ENCODE data around the gene NNMT. TPM values are rescaled to one million over a fixed set of nuclear protein-coding genes. Genes with fewer than 3 reads are reported as not detected.

Gene NNMT
- total and polyA plus RNA-seq, 2 experiments from 2014 or later = 150 to 385 TPM

GRCh38 chr11:114284021-114284420 is 12.2 kb upstream of the NNMT start:
- Histone ChIP-seq H3K27me3 (no peaks in the 10 kb centered on the region), H3K79me2 (no peaks in the 10 kb centered on the region), H3K36me3 (replicated peaks; ENCODE audit: insufficient read depth, low read depth) (no peaks in the 10 kb centered on the region), H3K4me2 (no peak overlapping the region), H3K27ac (no peak overlapping the region), H4K20me1 (ENCODE audit: insufficient read depth, poor library complexity, severe bottlenecking) (no peaks in the 10 kb centered on the region), H2AFZ (no peak overlapping the region), H3K4me1 (ENCODE audit: insufficient read depth) (peaks cover 6% of the 10 kb centered on the region), H3K9me3 (ENCODE audit: low read depth) (no peaks in the 10 kb centered on the region), H3K4me3 (no peak overlapping the region), H3K9me2 (replicated peaks; ENCODE audit: insufficient read depth) (no peaks in the 10 kb centered on the region)
- WGBS (ENCODE audit: low lambda C conversion rate, missing lambda C conversion rate) = 86% methylated on average over 2 of the region's 2 CpGs
- no peak for TF ChIP-seq EZH2phosphoT487 (IDR thresholded peaks at IDR 0.05; ENCODE audit: low read depth, severe bottlenecking, unreplicated experiment)
- TF ChIP-seq EZH2 (IDR thresholded peaks at IDR 0.05; ENCODE audit: borderline replicate concordance) = no peak
- TF ChIP-seq CTCF (IDR thresholded peaks at IDR 0.05; ENCODE audit: poor library complexity) = no peak
- DNase-seq (ENCODE audit: low spot score) = no peak

GRCh38 chr11:114284914-114285313 is 11.3 kb upstream of the NNMT start:
- Histone ChIP-seq H3K27ac (no peak overlapping the region), H3K79me2 (no peaks in the 10 kb centered on the region), H3K27me3 (no peaks in the 10 kb centered on the region), H3K4me3 (no peak overlapping the region), H2AFZ (no peak overlapping the region), H3K4me1 (ENCODE audit: insufficient read depth) (peaks cover 6% of the 10 kb centered on the region), H3K36me3 (replicated peaks; ENCODE audit: insufficient read depth, low read depth) (no peaks in the 10 kb centered on the region), H3K9me2 (replicated peaks; ENCODE audit: insufficient read depth) (no peaks in the 10 kb centered on the region), H4K20me1 (ENCODE audit: insufficient read depth, poor library complexity, severe bottlenecking) (no peaks in the 10 kb centered on the region), H3K4me2 (no peak overlapping the region), H3K9me3 (ENCODE audit: low read depth) (no peaks in the 10 kb centered on the region)
- TF ChIP-seq EZH2 (IDR thresholded peaks at IDR 0.05; ENCODE audit: borderline replicate concordance) (no peak), EZH2phosphoT487 (IDR thresholded peaks at IDR 0.05; ENCODE audit: low read depth, severe bottlenecking, unreplicated experiment) (no peak), CTCF (IDR thresholded peaks at IDR 0.05; ENCODE audit: poor library complexity) (no peak)
- WGBS (ENCODE audit: low lambda C conversion rate, missing lambda C conversion rate) = 93% methylated on average over 7 of the region's 7 CpGs
- no peak for DNase-seq (ENCODE audit: low spot score)

GRCh38 chr11:114285599-114285998 is 10.6 kb upstream of the NNMT start:
- no peaks in the 10 kb centered on the region for H3K79me2 ChIP-seq
- no peak overlapping the region for H3K4me3 ChIP-seq
- no peak overlapping the region for H2AFZ ChIP-seq
- H3K9me2 ChIP-seq (replicated peaks; ENCODE audit: insufficient read depth) = no peaks in the 10 kb centered on the region
- H3K27ac ChIP-seq = no peak overlapping the region
- H3K27me3 ChIP-seq = no peaks in the 10 kb centered on the region
- TF ChIP-seq EZH2 (IDR thresholded peaks at IDR 0.05; ENCODE audit: borderline replicate concordance) (no peak), CTCF (IDR thresholded peaks at IDR 0.05; ENCODE audit: poor library complexity) (no peak), EZH2phosphoT487 (IDR thresholded peaks at IDR 0.05; ENCODE audit: low read depth, severe bottlenecking, unreplicated experiment) (no peak)
- no peaks in the 10 kb centered on the region for H3K36me3 ChIP-seq (replicated peaks; ENCODE audit: insufficient read depth, low read depth)
- no peak for DNase-seq (ENCODE audit: low spot score)
- no peaks in the 10 kb centered on the region for H3K9me3 ChIP-seq (ENCODE audit: low read depth)
- no peaks in the 10 kb centered on the region for H4K20me1 ChIP-seq (ENCODE audit: insufficient read depth, poor library complexity, severe bottlenecking)
- no peak overlapping the region for H3K4me2 ChIP-seq
- whole genome bisulfite sequencing (ENCODE audit: low lambda C conversion rate, missing lambda C conversion rate) = 78% methylated on average over 3 of the region's 3 CpGs
- H3K4me1 ChIP-seq (ENCODE audit: insufficient read depth) = peaks cover 6% of the 10 kb centered on the region

- H3K9me2 ChIP-seq (replicated peaks; ENCODE audit: insufficient read depth) = no peaks in the 10 kb centered on the region
- no peaks in the 10 kb centered on the region for H4K20me1 ChIP-seq (ENCODE audit: insufficient read depth, poor library complexity, severe bottlenecking)
- H3K79me2 ChIP-seq = no peaks in the 10 kb centered on the region
- 98% methylated on average over 3 of the region's 3 CpGs for WGBS (ENCODE audit: low lambda C conversion rate, missing lambda C conversion rate)
- peaks cover under 1% of the 10 kb centered on the region for H3K4me1 ChIP-seq (ENCODE audit: insufficient read depth)
- TF ChIP-seq EZH2phosphoT487 (IDR thresholded peaks at IDR 0.05; ENCODE audit: low read depth, severe bottlenecking, unreplicated experiment) = no peak
- TF ChIP-seq CTCF (IDR thresholded peaks at IDR 0.05; ENCODE audit: poor library complexity) = no peak
- TF ChIP-seq EZH2 (IDR thresholded peaks at IDR 0.05; ENCODE audit: borderline replicate concordance) = no peak
- no peak overlapping the region for H2AFZ ChIP-seq
- no peaks in the 10 kb centered on the region for H3K27me3 ChIP-seq
- no peaks in the 10 kb centered on the region for H3K9me3 ChIP-seq (ENCODE audit: low read depth)
- H3K4me3 ChIP-seq = no peak overlapping the region
- H3K36me3 ChIP-seq (replicated peaks; ENCODE audit: insufficient read depth, low read depth) = no peaks in the 10 kb centered on the region
- H3K27ac ChIP-seq = no peak overlapping the region
- no peak for DNase-seq (ENCODE audit: low spot score)
- no peak overlapping the region for H3K4me2 ChIP-seq
These were observed 10.0 kb upstream of the NNMT start for GRCh38 chr11:114286229-114286628.

Measured in hepatocyte (in vitro differentiated cells).